CD14-positive monocyte (primary cell): Measurements from ENCODE around the gene ZNF555. TPM values are rescaled to one million over a fixed set of nuclear protein-coding genes. Genes with fewer than 3 reads are reported as not detected.
"Not testable (repeated sequence)": the region's sequence is repeated elsewhere in the genome, so short reads cannot be mapped to it uniquely, and the experiment has no call there.

Experiments
- DNase-seq, 3 donors: peaks; one replicate each; pipeline ENCODE4 v3.0.0-alpha.2; 2011 to 2022
- H2AFZ ChIP-seq: 2 replicates; pipeline ENCODE4 v1.6.0; 2012; ENCODE audit warnings: mild to moderate bottlenecking, low read depth, low read length, inconsistent platforms; ENCODE audit not compliant: insufficient read depth, poor library complexity, severe bottlenecking
- H3K27ac ChIP-seq, 2 donors: 1 replicate in 1 of 2; 2 replicates in 1 of 2; pipeline ENCODE4 v1.5.1; 2012 to 2013; ENCODE audit warnings: low read length in 2 of 2, control low read depth in 1 of 2, inconsistent platforms in 1 of 2, low read depth in 1 of 2, mild to moderate bottlenecking in 1 of 2
- H3K27me3 ChIP-seq, 2 donors: one replicate each; pipeline versions ENCODE4 v1.6.0 to v1.6.1; 2011 to 2013; ENCODE audit warnings: low read length in 2 of 2; ENCODE audit not compliant: control insufficient read depth in 2 of 2, insufficient read depth in 2 of 2
- H3K36me3 ChIP-seq, 2 donors: replicated peaks in 1 of 2; 1 replicate in 1 of 2; 2 replicates in 1 of 2; pipeline versions ENCODE4 v1.5.1 to v1.6.1; 2012 to 2013; ENCODE audit warnings: low read length in 2 of 2, control low read depth in 1 of 2, inconsistent platforms in 1 of 2, mild to moderate bottlenecking in 1 of 2; ENCODE audit not compliant: insufficient read depth in 2 of 2, control insufficient read depth in 1 of 2
- H3K4me1 ChIP-seq, 2 donors: 1 replicate in 1 of 2; 2 replicates in 1 of 2; pipeline versions ENCODE4 v1.5.1 to v1.6.1; 2012 to 2013; ENCODE audit warnings: low read length in 2 of 2, control low read depth in 1 of 2, inconsistent platforms in 1 of 2, mild to moderate bottlenecking in 1 of 2, moderate library complexity in 1 of 2; ENCODE audit not compliant: insufficient read depth in 2 of 2, control insufficient read depth in 1 of 2
- H3K4me2 ChIP-seq: replicated peaks from 2 replicates; pipeline ENCODE3; 2012; ENCODE audit warnings: low read length, moderate library complexity, mild to moderate bottlenecking; ENCODE audit not compliant: poor library complexity, severe bottlenecking; ENCODE audit errors: extremely low read depth
- H3K4me3 ChIP-seq, 3 experiments: fragments of 200-600 bp in 1 of 3; sonication (generic) in 1 of 3; replicated peaks in 1 of 3; 1 replicate in 2 of 3; 2 replicates in 1 of 3; pipeline ENCODE4 v1.5.1; 2011 to 2013; ENCODE audit warnings: low read length in 3 of 3, mild to moderate bottlenecking in 3 of 3, control low read depth in 2 of 3, low read depth in 2 of 3, inconsistent platforms in 1 of 3, moderate library complexity in 1 of 3
- H3K79me2 ChIP-seq: 2 replicates; pipeline ENCODE4 v1.6.0; 2012; ENCODE audit warnings: mild to moderate bottlenecking, control low read depth, inconsistent platforms, low read length, moderate library complexity; ENCODE audit not compliant: insufficient read depth
- H3K9ac ChIP-seq: 2 replicates; pipeline ENCODE4 v1.6.0; 2017; ENCODE audit warnings: low read length, mild to moderate bottlenecking; ENCODE audit not compliant: insufficient read depth, poor library complexity, severe bottlenecking
- H3K9me3 ChIP-seq, 2 donors: replicated peaks in 1 of 2; 1 replicate in 1 of 2; 2 replicates in 1 of 2; pipeline versions ENCODE4 v1.5.1 to v1.6.1; 2012 to 2013; ENCODE audit warnings: low read length in 2 of 2, control low read depth in 1 of 2; ENCODE audit not compliant: control insufficient read depth in 1 of 2, insufficient read depth in 1 of 2
- H4K20me1 ChIP-seq: 2 replicates; pipeline ENCODE4 v1.6.0; 2012; ENCODE audit warnings: mild to moderate bottlenecking, low read length, control low read depth, moderate library complexity; ENCODE audit not compliant: insufficient read depth
- H3K27ac Mint-ChIP-seq, 7 donors: one replicate each; pipeline ENCODE4 v1.8.0; 2020; ENCODE audit warnings: mild to moderate bottlenecking in 7 of 7, mixed read lengths in 7 of 7, moderate library complexity in 6 of 7, inconsistent platforms in 2 of 7
- H3K27me3 Mint-ChIP-seq, 3 donors: one replicate each; pipeline ENCODE4 v1.8.0; 2021 to 2022; ENCODE audit warnings: low read depth in 3 of 3, mild to moderate bottlenecking in 3 of 3, mixed read lengths in 3 of 3, moderate library complexity in 3 of 3, inconsistent platforms in 1 of 3
- H3K36me3 Mint-ChIP-seq, 2 donors: one replicate each; pipeline ENCODE4 v1.8.0; 2020; ENCODE audit warnings: mixed read lengths in 2 of 2, inconsistent platforms in 1 of 2, mild to moderate bottlenecking in 1 of 2
- H3K4me1 Mint-ChIP-seq: one replicate; pipeline ENCODE4 v1.8.0; 2020; ENCODE audit warnings: mild to moderate bottlenecking, mixed read lengths
- H3K4me3 Mint-ChIP-seq, 2 donors: one replicate each; pipeline ENCODE4 v1.8.0; 2020; ENCODE audit warnings: mild to moderate bottlenecking in 2 of 2, mixed read lengths in 2 of 2, moderate library complexity in 1 of 2
- H3K9me3 Mint-ChIP-seq, 7 donors: one replicate each; pipeline ENCODE4 v1.8.0; 2020 to 2022; ENCODE audit warnings: mixed read lengths in 7 of 7, mild to moderate bottlenecking in 6 of 7, moderate library complexity in 6 of 7, inconsistent platforms in 2 of 7
- WGBS: methylation state at CpG from one replicate; pipeline ENCODE4 v1.1.5; 2013; ENCODE audit warnings: missing lambda C conversion rate; ENCODE audit not compliant: insufficient coverage; 5-methylcytosine and 5-hydroxymethylcytosine counted together
- intact Hi-C, 2 donors: fragments of 100-400 bp; cut with micrococcal nuclease; formaldehyde crosslinking; loops; one replicate each; pipeline versions ENCODE4 v1.15.0 to v1.15.1; 2023
- polyA plus RNA-seq, 3 donors: library from polyadenylated mRNA; depleted of rRNA in 1 of 3; unstranded in 2 of 3; stranded (reverse) in 1 of 3; fragments of 300-500 nt in 2 of 3; fragments of >200 nt in 1 of 3; fragmentation: Illumina TruSeq in 2 of 3; gene quantifications; 1 replicate in 2 of 3; 2 replicates in 1 of 3; pipeline ENCODE4 v1.2.3, GENCODE V29; 2012 to 2021
- TF ChIP-seq, protein P1 (sequence below): fragments of 200-600 bp; IDR thresholded peaks from one replicate; pipeline ENCODE4 v1.8.0; 2022; ENCODE audit warnings: antibody characterized with exemption, mild to moderate bottlenecking

Gene ZNF555
- polyA plus RNA-seq, 3 donors = 2.2 to 2.9 (median 2.6) TPM

DNA sequence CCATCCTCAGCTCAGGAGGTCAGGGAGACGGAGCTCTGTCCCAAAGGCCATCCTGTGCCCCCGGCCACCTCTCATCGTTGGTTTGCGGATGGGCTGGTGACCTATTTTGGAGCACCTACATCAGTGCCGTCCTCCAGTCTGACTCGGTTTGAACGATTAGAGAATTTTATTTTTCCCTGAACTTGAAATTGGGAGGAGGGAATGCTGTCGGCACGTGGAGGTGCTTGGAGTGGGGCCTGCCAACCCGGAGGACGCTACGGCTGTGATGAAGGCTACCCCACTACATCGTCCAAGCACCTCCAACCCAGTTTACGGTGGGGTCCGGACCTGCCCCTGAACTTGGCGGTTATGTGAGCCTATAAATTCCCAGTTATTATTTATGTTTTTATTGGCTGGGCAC, 24.6 kb upstream of the ZNF555 start:
- Histone ChIP-seq H4K20me1 (no peaks in the 10 kb centered on the region), H3K27ac (no peak overlapping the region), H3K79me2 (no peaks in the 10 kb centered on the region), H3K27me3 (no peaks in the 10 kb centered on the region), H3K9me3 (no peaks in the 10 kb centered on the region), H3K4me1 (peaks cover 5 to 6% of the 10 kb centered on the region in 2 donors), H3K4me3 (no peak overlapping the region), H3K9ac (no peak overlapping the region), H3K4me2 (no peak overlapping the region), H3K36me3 (no peaks in the 10 kb centered on the region), H2AFZ (no peak overlapping the region)
- peaks cover 2 to 19% of the 10 kb centered on the region in 2 donors for H3K36me3 Mint-ChIP-seq
- peak overlapping the region in 1 of 7 donors; percentile 40 for H3K27ac Mint-ChIP-seq
- peaks cover 0 to 2% (median 2%) of the 10 kb centered on the region in 3 donors for H3K27me3 Mint-ChIP-seq
- 88% methylated on average over 9 of the region's 16 CpGs for WGBS
- intact Hi-C loops = loop anchor here in 1 of 2 donors (5.0 kb wide), 1 partner anchor 56 kb away; no protein-coding TSS in a partner anchor
- TF ChIP-seq, protein P1, sequence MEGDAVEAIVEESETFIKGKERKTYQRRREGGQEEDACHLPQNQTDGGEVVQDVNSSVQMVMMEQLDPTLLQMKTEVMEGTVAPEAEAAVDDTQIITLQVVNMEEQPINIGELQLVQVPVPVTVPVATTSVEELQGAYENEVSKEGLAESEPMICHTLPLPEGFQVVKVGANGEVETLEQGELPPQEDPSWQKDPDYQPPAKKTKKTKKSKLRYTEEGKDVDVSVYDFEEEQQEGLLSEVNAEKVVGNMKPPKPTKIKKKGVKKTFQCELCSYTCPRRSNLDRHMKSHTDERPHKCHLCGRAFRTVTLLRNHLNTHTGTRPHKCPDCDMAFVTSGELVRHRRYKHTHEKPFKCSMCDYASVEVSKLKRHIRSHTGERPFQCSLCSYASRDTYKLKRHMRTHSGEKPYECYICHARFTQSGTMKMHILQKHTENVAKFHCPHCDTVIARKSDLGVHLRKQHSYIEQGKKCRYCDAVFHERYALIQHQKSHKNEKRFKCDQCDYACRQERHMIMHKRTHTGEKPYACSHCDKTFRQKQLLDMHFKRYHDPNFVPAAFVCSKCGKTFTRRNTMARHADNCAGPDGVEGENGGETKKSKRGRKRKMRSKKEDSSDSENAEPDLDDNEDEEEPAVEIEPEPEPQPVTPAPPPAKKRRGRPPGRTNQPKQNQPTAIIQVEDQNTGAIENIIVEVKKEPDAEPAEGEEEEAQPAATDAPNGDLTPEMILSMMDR = no peak
- H3K4me3 Mint-ChIP-seq = no peak overlapping the region
- peaks cover 9% of the 10 kb centered on the region for H3K4me1 Mint-ChIP-seq
- no peak for DNase-seq
- H3K9me3 Mint-ChIP-seq = peaks cover 0 to 7% (median 0%) of the 10 kb centered on the region in 7 donors

DNA sequence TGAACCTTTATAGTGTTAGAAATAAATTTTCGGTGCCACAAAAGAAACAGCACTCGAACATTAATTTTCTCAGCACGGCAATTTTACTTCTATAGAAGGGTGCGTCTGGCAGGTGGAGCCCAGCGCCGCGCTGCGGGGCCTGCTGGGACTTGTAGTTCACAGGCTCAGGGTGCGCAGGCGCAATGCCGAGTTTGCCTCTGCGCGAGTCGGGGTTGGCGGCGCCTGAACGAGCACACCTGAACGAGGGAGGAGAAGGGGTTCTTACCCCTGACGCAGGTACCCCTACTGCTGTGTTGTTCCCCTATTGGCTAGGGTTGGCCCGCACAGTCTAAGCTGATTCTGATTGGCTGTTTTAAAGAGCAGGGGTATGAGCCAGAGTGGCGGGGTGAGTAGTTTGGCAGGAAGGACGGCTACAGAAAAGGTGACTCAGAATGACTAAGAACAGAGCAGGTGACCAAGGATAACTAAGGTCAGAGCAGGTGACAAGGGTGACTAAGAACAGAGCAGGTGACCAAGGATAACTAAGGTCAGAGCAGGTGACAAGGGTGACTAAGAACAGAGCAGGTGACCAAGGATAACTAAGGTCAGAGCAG, 23.9 kb upstream of the ZNF555 start:
- H3K9me3 ChIP-seq, H3K4me3 ChIP-seq, H3K4me3 Mint-ChIP-seq, H3K4me1 Mint-ChIP-seq, H3K79me2 ChIP-seq, H3K9ac ChIP-seq, H3K4me2 ChIP-seq, H3K27me3 ChIP-seq, H3K9me3 Mint-ChIP-seq, H2AFZ ChIP-seq, H3K27ac ChIP-seq, H4K20me1 ChIP-seq, H3K4me1 ChIP-seq, H3K36me3 ChIP-seq, H3K27me3 Mint-ChIP-seq: not testable (repeated sequence)
- Mint-ChIP-seq H3K36me3 (peaks cover 0 to 15% of the 10 kb centered on the region in 2 donors), H3K27ac (peak overlapping the region in 2 of 7 donors; percentile 40 to 77)
- DNase-seq = peak in 1 of 3 donors; percentile 21
- 83% methylated on average over 19 of the region's 22 CpGs for WGBS
- intact Hi-C loops = loop anchor here in 1 of 2 donors (5.0 kb wide), 1 partner anchor 55 kb away; no protein-coding TSS in a partner anchor
